ENCODE results near the gene KCNT2.

GRCh38 chr1:196373798-196374197 lies 234.4 kb downstream of the KCNT2 start:
- no peak for TF ChIP-seq CTCF (IDR thresholded peaks at IDR 0.05)
- no peak for TF ChIP-seq POLR2AphosphoS5 (IDR thresholded peaks at IDR 0.05)
- TF ChIP-seq POLR2A (IDR thresholded peaks at IDR 0.05), result no peak
